HepG2 (cell line): ENCODE results near the gene RLN3. TPM values are rescaled to one million over a fixed set of nuclear protein-coding genes. Genes with fewer than 3 reads are reported as not detected.
A peak's percentile ranks its signal among the peaks of the same experiment; 100 is the strongest.

Experiments used
- ARHGAP35 ChIP-seq: sonication (generic); formaldehyde crosslinking; IDR thresholded peaks from 2 replicates; pipeline ENCODE4 v1.9.0; 2022; ENCODE audit warnings: mild to moderate bottlenecking, inconsistent platforms, moderate library complexity, missing genetic modification reagents, borderline replicate concordance
- FOSL2 ChIP-seq: sonication (generic); formaldehyde crosslinking; IDR thresholded peaks from 2 replicates; pipeline ENCODE4 v1.4.0; 2020; ENCODE audit warnings: missing genetic modification reagents
- HOXA7 ChIP-seq: sonication (generic); formaldehyde crosslinking; IDR thresholded peaks from 2 replicates; pipeline ENCODE4 v1.8.1; 2022; ENCODE audit warnings: mild to moderate bottlenecking, missing genetic modification reagents, moderate library complexity
- RAD21 ChIP-seq: fragments of 450-650 bp; formaldehyde crosslinking; IDR thresholded peaks from 2 replicates; pipeline ENCODE4 v1.5.0; 2020; ENCODE audit warnings: mild to moderate bottlenecking
- THAP8 ChIP-seq: sonication (generic); formaldehyde crosslinking; IDR thresholded peaks from 2 replicates; pipeline ENCODE4 v1.5.1; 2020; ENCODE audit warnings: missing genetic modification reagents, mild to moderate bottlenecking, borderline replicate concordance
- TRIM24 ChIP-seq: sonication (generic); formaldehyde crosslinking; IDR thresholded peaks from 2 replicates; pipeline ENCODE4 v1.8.0; 2022; ENCODE audit warnings: mild to moderate bottlenecking, missing genetic modification reagents
- ZBTB33 ChIP-seq: sonication (generic); formaldehyde crosslinking; IDR thresholded peaks from 2 replicates; pipeline ENCODE4 v1.4.0; 2020; ENCODE audit warnings: missing genetic modification reagents
- ZNF414 ChIP-seq: sonication (generic); formaldehyde crosslinking; IDR thresholded peaks from 2 replicates; pipeline ENCODE4 v1.5.0; 2020; ENCODE audit warnings: missing genetic modification reagents
- polyA plus RNA-seq, 8 experiments: library from polyadenylated mRNA; depleted of rRNA in 3 of 8; stranded (reverse) in 7 of 8; unstranded in 1 of 8; fragments of >200 nt; fragmentation: Illumina TruSeq in 4 of 8; extraction: Trizol in 4 of 8; gene quantifications; 2 replicates each; pipeline versions ENCODE4 v1.2.1 to v1.2.3, GENCODE V29; 2011 to 2016; ENCODE audit warnings: low read depth in 4 of 8, missing spikeins in 1 of 8, mixed read lengths in 1 of 8; ENCODE audit not compliant: insufficient read depth in 1 of 8
- total RNA-seq, 5 experiments: library from RNA; depleted of rRNA; stranded (reverse); fragments of >200 nt; fragmentation: Illumina TruSeq; extraction: Trizol; gene quantifications; 2 replicates each; pipeline ENCODE4 v1.2.3, GENCODE V29; 2016; ENCODE audit warnings: low read depth in 1 of 5

RLN3 gene
- total and polyA plus RNA-seq, 2 of the 13 experiments (the other 11 are each of a cell fraction or from before 2014, with no cell fraction given), result not detected

GRCh38 chr19:13986348-13986904, 41.5 kb upstream of the RLN3 start (continued):
- TF ChIP-seq HOXA7 (CRISPR knock-in tag) (no peak), THAP8 (CRISPR knock-in tag) (no peak), ARHGAP35 (CRISPR knock-in tag) (no peak), FOSL2 (CRISPR knock-in tag) (0 out of 2 replicates have a peak, but pooled peaks have one; percentile 32), ZNF414 (CRISPR knock-in tag) (no peak), ZBTB33 (CRISPR knock-in tag) (peak; percentile 91), TRIM24 (no peak), RAD21 (CRISPR knock-in tag) (no peak)
